NB4 (cell line): ENCODE data around the gene CNTNAP4.

ENCODE experiments used
- CTCF ChIP-seq: IDR thresholded peaks from one replicate; pipeline ENCODE4 v1.5.1; 2012; ENCODE audit warnings: low read depth, low read length
- MYC ChIP-seq: IDR thresholded peaks from 2 replicates; pipeline ENCODE4 v1.6.1; 2011; ENCODE audit warnings: low read depth, low read length
- TF ChIP-seq, protein P1 (sequence below): IDR thresholded peaks from 2 replicates; pipeline ENCODE4 v1.6.1; 2011; ENCODE audit warnings: low read depth, low read length

- TF ChIP-seq CTCF = no peak
- TF ChIP-seq MYC = no peak
- TF ChIP-seq, protein P1, sequence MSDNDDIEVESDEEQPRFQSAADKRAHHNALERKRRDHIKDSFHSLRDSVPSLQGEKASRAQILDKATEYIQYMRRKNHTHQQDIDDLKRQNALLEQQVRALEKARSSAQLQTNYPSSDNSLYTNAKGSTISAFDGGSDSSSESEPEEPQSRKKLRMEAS = no peak
Observed at GRCh38 chr16:76464955-76465620, 187.9 kb downstream of the CNTNAP4 start.
